Osteoblast (primary cell): ENCODE data around the gene DRAP1. TPM values are rescaled to one million over a fixed set of nuclear protein-coding genes. Genes with fewer than 3 reads are reported as not detected.

Source experiments
- DNase-seq: peaks from one replicate; pipeline ENCODE4 v3.0.0; 2011; ENCODE audit warnings: low spot score, mixed read lengths; ENCODE audit not compliant: insufficient read length; ENCODE audit errors: missing footprints
- H2AFZ ChIP-seq: 2 replicates; pipeline ENCODE4 v1.6.0; 2011; ENCODE audit warnings: mild to moderate bottlenecking, low read length
- H3K27ac ChIP-seq: 2 replicates; pipeline ENCODE4 v1.5.1; 2011; ENCODE audit warnings: mild to moderate bottlenecking, low read depth, low read length, moderate library complexity
- H3K27me3 ChIP-seq: 2 replicates; pipeline ENCODE4 v1.6.0; 2012; ENCODE audit warnings: mild to moderate bottlenecking, control low read depth, inconsistent platforms, low read length, moderate library complexity; ENCODE audit not compliant: insufficient read depth
- H3K36me3 ChIP-seq: 2 replicates; pipeline ENCODE4 v1.5.1; 2011; ENCODE audit warnings: mild to moderate bottlenecking, low read length, control low read depth, moderate library complexity; ENCODE audit not compliant: insufficient read depth
- H3K4me1 ChIP-seq: 2 replicates; pipeline ENCODE4 v1.5.1; 2011; ENCODE audit warnings: mild to moderate bottlenecking, low read length, control low read depth, moderate library complexity; ENCODE audit not compliant: insufficient read depth
- H3K4me2 ChIP-seq: 2 replicates; pipeline ENCODE4 v1.6.0; 2011; ENCODE audit warnings: mild to moderate bottlenecking, low read length; ENCODE audit not compliant: insufficient read depth
- H3K4me3 ChIP-seq: fragments of 200-600 bp; sonication (generic); 3 replicates; pipeline ENCODE4 v1.5.1; 2012; ENCODE audit warnings: mild to moderate bottlenecking, low read length, inconsistent platforms; ENCODE audit not compliant: insufficient read depth
- H3K79me2 ChIP-seq: 2 replicates; pipeline ENCODE4 v1.6.0; 2012; ENCODE audit warnings: mild to moderate bottlenecking, low read length, control low read depth, inconsistent platforms; ENCODE audit not compliant: insufficient read depth
- H3K9me3 ChIP-seq: 2 replicates; pipeline ENCODE4 v1.5.1; 2011; ENCODE audit warnings: low read depth, low read length, control low read depth
- H4K20me1 ChIP-seq: 2 replicates; pipeline ENCODE4 v1.6.0; 2012; ENCODE audit warnings: mild to moderate bottlenecking, low read length, control low read depth; ENCODE audit not compliant: insufficient read depth
- total RNA-seq: library from RNA; depleted of rRNA; stranded (reverse); fragments of >200 nt; gene quantifications from 2 replicates; pipeline ENCODE4 v1.2.3, GENCODE V29; 2012
- TF ChIP-seq, protein P1 (sequence below): IDR thresholded peaks from 2 replicates; pipeline ENCODE4 v1.5.1; 2011; ENCODE audit warnings: mild to moderate bottlenecking, low read depth, low read length, moderate library complexity; ENCODE audit errors: extremely low read depth

The DRAP1 gene
- total RNA-seq, 1 donor = 170 TPM

DNA sequence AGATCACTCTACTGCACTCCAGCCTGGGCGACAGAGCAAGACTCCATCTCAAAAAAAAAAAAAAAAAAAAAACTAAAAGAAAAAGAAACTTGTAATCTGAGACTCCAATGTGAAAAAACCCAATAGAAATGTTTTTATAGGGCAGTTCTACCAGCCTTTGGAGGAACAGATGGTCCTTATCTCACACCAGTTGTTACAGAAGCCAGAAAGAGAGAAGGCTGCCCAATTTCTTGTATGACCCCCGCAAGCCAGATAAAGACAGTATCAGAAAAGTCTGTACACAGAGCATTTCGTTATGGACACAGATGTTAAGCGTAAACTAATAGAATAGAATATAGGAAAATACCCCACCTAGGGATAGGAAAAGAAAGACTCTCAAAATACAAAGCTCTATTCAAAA lies 14.8 kb downstream of the DRAP1 start:
- Histone ChIP-seq H4K20me1 (no peaks in the 10 kb centered on the region), H3K36me3 (no peaks in the 10 kb centered on the region), H3K27me3 (no peaks in the 10 kb centered on the region), H3K27ac (no peak overlapping the region), H2AFZ (no peak overlapping the region), H3K9me3 (no peaks in the 10 kb centered on the region), H3K79me2 (no peaks in the 10 kb centered on the region), H3K4me2 (no peak overlapping the region), H3K4me3 (no peak overlapping the region), H3K4me1 (peaks cover 15% of the 10 kb centered on the region)
- TF ChIP-seq, protein P1, sequence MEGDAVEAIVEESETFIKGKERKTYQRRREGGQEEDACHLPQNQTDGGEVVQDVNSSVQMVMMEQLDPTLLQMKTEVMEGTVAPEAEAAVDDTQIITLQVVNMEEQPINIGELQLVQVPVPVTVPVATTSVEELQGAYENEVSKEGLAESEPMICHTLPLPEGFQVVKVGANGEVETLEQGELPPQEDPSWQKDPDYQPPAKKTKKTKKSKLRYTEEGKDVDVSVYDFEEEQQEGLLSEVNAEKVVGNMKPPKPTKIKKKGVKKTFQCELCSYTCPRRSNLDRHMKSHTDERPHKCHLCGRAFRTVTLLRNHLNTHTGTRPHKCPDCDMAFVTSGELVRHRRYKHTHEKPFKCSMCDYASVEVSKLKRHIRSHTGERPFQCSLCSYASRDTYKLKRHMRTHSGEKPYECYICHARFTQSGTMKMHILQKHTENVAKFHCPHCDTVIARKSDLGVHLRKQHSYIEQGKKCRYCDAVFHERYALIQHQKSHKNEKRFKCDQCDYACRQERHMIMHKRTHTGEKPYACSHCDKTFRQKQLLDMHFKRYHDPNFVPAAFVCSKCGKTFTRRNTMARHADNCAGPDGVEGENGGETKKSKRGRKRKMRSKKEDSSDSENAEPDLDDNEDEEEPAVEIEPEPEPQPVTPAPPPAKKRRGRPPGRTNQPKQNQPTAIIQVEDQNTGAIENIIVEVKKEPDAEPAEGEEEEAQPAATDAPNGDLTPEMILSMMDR = no peak
- DNase-seq = no peak

DNA sequence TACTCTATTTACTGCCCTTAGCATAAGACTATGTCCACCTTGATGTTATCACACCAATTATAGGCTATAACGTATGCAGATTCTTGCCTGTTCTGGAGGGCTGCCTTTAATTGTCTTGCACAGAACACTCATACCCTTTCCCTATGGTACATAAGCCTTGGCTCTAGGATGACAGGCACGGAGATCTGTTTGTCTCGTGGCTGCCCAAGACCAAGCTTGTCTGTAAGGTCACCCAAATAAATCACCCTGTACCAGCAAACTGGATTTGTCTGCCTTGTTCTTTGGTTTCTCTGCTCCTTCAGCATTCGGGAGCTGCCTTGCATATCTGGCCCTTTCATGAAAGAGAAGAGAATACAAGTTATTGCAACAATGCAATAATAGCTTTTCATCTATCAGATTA lies 18.5 kb downstream of the DRAP1 start:
- H3K27ac ChIP-seq = no peak overlapping the region
- H2AFZ ChIP-seq = no peak overlapping the region
- H3K27me3 ChIP-seq = no peaks in the 10 kb centered on the region
- H4K20me1 ChIP-seq = no peaks in the 10 kb centered on the region
- peaks cover 20% of the 10 kb centered on the region for H3K4me1 ChIP-seq
- H3K36me3 ChIP-seq = no peaks in the 10 kb centered on the region
- DNase-seq = no peak
- H3K9me3 ChIP-seq = no peaks in the 10 kb centered on the region
- TF ChIP-seq, protein P1 = no peak
- no peak overlapping the region for H3K4me2 ChIP-seq
- no peak overlapping the region for H3K4me3 ChIP-seq
- no peaks in the 10 kb centered on the region for H3K79me2 ChIP-seq

DNA sequence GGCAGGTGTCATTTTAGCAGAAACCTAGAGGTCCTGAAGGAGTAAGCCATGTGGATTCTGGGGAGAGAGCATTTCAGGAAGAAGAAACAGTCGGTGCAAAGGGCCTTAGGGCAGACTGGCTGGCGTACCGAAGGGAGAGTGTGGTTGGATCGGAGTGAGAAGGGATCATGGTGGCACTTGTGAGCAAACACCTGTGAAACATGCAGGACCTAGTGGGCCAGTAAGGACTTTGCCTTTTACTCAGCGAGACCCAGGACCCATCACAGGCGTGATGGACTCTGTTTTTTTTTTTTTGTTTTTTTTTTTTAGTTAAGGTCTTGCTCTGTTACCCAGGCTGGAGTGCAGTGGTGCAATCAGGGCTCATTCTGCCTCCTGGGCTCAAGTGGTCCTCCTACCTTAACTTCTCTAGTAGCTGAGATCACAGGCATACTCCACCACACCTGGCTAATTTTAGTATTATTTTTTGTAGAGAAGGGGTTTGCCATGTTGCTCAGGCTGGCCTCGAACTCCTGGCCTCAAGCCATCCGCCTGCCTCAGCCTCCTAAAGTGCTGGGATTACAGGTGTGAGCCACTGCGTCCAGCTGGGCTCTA lies 22.6 kb downstream of the DRAP1 start:
- TF ChIP-seq, protein P1 = no peak
- Histone ChIP-seq H3K9me3 (no peaks in the 10 kb centered on the region), H4K20me1 (no peaks in the 10 kb centered on the region), H3K4me1 (peaks cover 20% of the 10 kb centered on the region), H2AFZ (peak overlapping the region; percentile 84), H3K36me3 (no peaks in the 10 kb centered on the region), H3K27ac (peak overlapping the region; percentile 73), H3K4me2 (peak overlapping the region; percentile 66), H3K79me2 (no peaks in the 10 kb centered on the region), H3K4me3 (no peak overlapping the region), H3K27me3 (no peaks in the 10 kb centered on the region)
- DNase-seq = no peak

GRCh38 chr11:65942531-65942930 lies 23.3 kb downstream of the DRAP1 start:
- Histone ChIP-seq H3K27ac (no peak overlapping the region), H3K4me2 (no peak overlapping the region), H3K36me3 (no peaks in the 10 kb centered on the region), H3K9me3 (no peaks in the 10 kb centered on the region), H3K79me2 (no peaks in the 10 kb centered on the region), H4K20me1 (no peaks in the 10 kb centered on the region), H2AFZ (no peak overlapping the region), H3K27me3 (no peaks in the 10 kb centered on the region), H3K4me3 (no peak overlapping the region), H3K4me1 (peaks cover 20% of the 10 kb centered on the region)
- DNase-seq = no peak
- TF ChIP-seq, protein P1 = no peak
